AG09309 (cell line): ENCODE data around the gene TBC1D22A.

Experiments
- DNase-seq: peaks from one replicate; pipeline ENCODE4 v3.0.0-alpha.2; 2010; ENCODE audit warnings: low read depth
- H3K4me3 ChIP-seq: 2 replicates; pipeline ENCODE4 v1.5.1; 2011; ENCODE audit warnings: mild to moderate bottlenecking, low read depth, low read length, moderate library complexity; ENCODE audit not compliant: control insufficient read depth
- CTCF ChIP-seq: IDR thresholded peaks from 2 replicates; pipeline ENCODE4 v1.5.1; 2011; ENCODE audit warnings: mild to moderate bottlenecking, low read depth, low read length, inconsistent platforms; ENCODE audit not compliant: insufficient read depth, control insufficient read depth; ENCODE audit errors: missing control alignments

TBC1D22A gene

GRCh38 chr22:46866591-46866990 is 104.1 kb downstream of the TBC1D22A start:
- no peak for TF ChIP-seq CTCF
- peak; percentile 82 for DNase-seq
- no peak overlapping the region for H3K4me3 ChIP-seq

DNA sequence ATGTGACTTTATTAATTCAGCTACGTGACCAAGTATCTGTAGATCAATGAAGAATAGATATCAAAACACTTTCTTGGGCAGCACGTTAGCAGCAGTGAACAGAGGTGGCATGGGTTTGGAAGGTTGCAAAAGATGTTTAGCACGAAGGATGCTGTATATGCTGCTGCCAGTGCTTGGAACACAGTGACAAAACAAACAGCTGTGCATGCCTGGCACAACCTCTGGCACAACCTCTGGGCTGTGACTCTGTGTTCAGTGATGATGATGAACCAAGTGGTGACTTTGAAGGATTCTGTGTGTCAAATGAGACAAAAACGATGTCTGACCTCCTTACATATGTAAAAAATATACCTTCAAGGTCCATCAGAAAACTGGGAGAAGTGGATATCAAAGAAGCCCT is 104.7 kb downstream of the TBC1D22A start:
- no peak for TF ChIP-seq CTCF
- no peak overlapping the region for H3K4me3 ChIP-seq
- no peak for DNase-seq

GRCh38 chr22:46869329-46869728 is 106.9 kb downstream of the TBC1D22A start:
- TF ChIP-seq CTCF, result no peak
- DNase-seq, result no peak
- H3K4me3 ChIP-seq, result no peak overlapping the region

DNA sequence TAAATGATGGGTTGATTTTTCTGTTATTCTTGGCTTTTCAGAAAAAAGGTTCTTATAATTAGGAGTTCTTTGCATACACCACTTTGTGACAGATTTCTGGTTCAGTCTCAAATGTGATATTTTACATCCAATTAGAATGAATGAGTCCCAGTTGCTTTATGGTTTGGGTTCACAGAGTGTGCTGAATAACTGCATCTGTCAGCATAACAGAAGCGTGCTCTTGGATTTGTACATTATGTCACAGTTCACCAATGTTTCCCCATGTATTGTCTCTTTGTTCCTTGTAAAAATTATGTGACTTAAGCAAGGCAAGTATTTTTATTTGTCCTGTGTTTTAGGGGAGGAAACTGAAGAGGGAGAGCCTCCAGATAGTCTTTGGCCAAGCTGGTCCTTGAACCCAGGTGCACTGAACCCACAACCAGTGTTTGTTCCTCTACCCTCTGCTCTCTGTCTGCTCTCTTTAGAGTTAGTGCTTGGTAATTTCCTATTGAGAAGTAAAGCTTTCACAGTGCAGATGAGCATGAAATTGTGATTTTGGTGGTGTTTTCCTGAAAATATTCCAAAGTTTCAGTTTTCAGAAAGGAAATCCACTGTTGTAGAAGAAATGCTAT is 107.5 kb downstream of the TBC1D22A start:
- no peak for DNase-seq
- TF ChIP-seq CTCF, result no peak
- no peak overlapping the region for H3K4me3 ChIP-seq

- no peak overlapping the region for H3K4me3 ChIP-seq
- TF ChIP-seq CTCF, result no peak
- no peak for DNase-seq
Observed at GRCh38 chr22:46871826-46872225, 109.4 kb downstream of the TBC1D22A start.

- no peak overlapping the region for H3K4me3 ChIP-seq
- TF ChIP-seq CTCF, result no peak
- no peak for DNase-seq
Observed at GRCh38 chr22:46875089-46875488, 112.6 kb downstream of the TBC1D22A start.
